B cell (primary cell): ENCODE measurements around the gene CTSD. TPM values are rescaled to one million over a fixed set of nuclear protein-coding genes. Genes with fewer than 3 reads are reported as not detected.

ENCODE experiments used
- ATAC-seq: fragments of 200-7000 bp; cut with Tn5 transposase; one replicate; pipeline ENCODE4 v1.10.0; 2021; ENCODE audit warnings: low read depth, mild to moderate bottlenecking, moderate number of reproducible peaks, moderate library complexity
- CTCF ChIA-PET: fragments of 350-600 bp; sonication (Branson Sonifier 250); formaldehyde crosslinking; loops from one replicate; lab custom pipeline; 2021; ENCODE audit warnings: antibody characterized with exemption, inconsistent platforms; lab: Charles Lee
- POLR2A ChIA-PET: fragments of 350-600 bp; sonication (Branson Sonifier 250); formaldehyde crosslinking; loops from one replicate; lab custom pipeline; 2021; ENCODE audit warnings: antibody characterized with exemption; lab: Charles Lee
- DNase-seq: peaks from one replicate; pipeline ENCODE4 v3.0.0; 2013
- H2AFZ ChIP-seq: 2 replicates; pipeline ENCODE4 v1.6.1; 2012; ENCODE audit warnings: mild to moderate bottlenecking, low read depth, low read length; ENCODE audit not compliant: insufficient read depth, poor library complexity, severe bottlenecking
- H3K27ac ChIP-seq, 2 donors: 1 replicate in 1 of 2; 2 replicates in 1 of 2; pipeline ENCODE4 v1.5.1; 2012 to 2013; ENCODE audit warnings: low read length in 2 of 2, mild to moderate bottlenecking in 2 of 2, moderate library complexity in 1 of 2
- H3K27me3 ChIP-seq, 4 experiments: fragments of 200-600 bp in 1 of 4; sonication (generic) in 1 of 4; replicated peaks in 1 of 4; 1 replicate in 2 of 4; 2 replicates in 2 of 4; pipeline versions ENCODE4 v1.6.1 to v1.7.0; 2013 to 2016; ENCODE audit warnings: low read length in 3 of 4, mild to moderate bottlenecking in 2 of 4, mixed read lengths in 1 of 4, moderate library complexity in 1 of 4; ENCODE audit not compliant: insufficient read depth in 4 of 4, control insufficient read depth in 3 of 4; ENCODE audit errors: control extremely low read depth in 1 of 4
- H3K36me3 ChIP-seq, 2 experiments: replicated peaks in 1 of 2; 1 replicate in 1 of 2; 2 replicates in 1 of 2; pipeline versions ENCODE4 v1.6.1 to v1.7.1; 2013; ENCODE audit warnings: low read length in 1 of 2; ENCODE audit not compliant: insufficient read depth in 2 of 2, control insufficient read depth in 1 of 2; ENCODE audit errors: control extremely low read depth in 1 of 2, extremely low read depth in 1 of 2
- H3K4me1 ChIP-seq, 2 donors: fragments of 200-600 bp in 1 of 2; sonication (generic) in 1 of 2; 1 replicate in 1 of 2; 2 replicates in 1 of 2; pipeline versions ENCODE4 v1.5.1 to v1.6.1; 2013 to 2017; ENCODE audit warnings: low read length in 2 of 2; ENCODE audit not compliant: control insufficient read depth in 2 of 2, insufficient read depth in 2 of 2
- H3K4me2 ChIP-seq: replicated peaks from 2 replicates; pipeline ENCODE3; 2012; ENCODE audit warnings: mild to moderate bottlenecking, low read depth, low read length; ENCODE audit not compliant: poor library complexity, severe bottlenecking
- H3K4me3 ChIP-seq, 5 experiments: fragments of 200-600 bp in 1 of 5; sonication (generic) in 1 of 5; 1 replicate in 3 of 5; 2 replicates in 2 of 5; pipeline versions ENCODE4 v1.5.1 to v1.7.0; 2011 to 2016; ENCODE audit warnings: low read length in 4 of 5, mild to moderate bottlenecking in 4 of 5, low read depth in 2 of 5, control low read depth in 1 of 5, moderate library complexity in 1 of 5; ENCODE audit not compliant: insufficient read depth in 1 of 5; ENCODE audit errors: control extremely low read depth in 1 of 5, extremely low read depth in 1 of 5
- H3K79me2 ChIP-seq: fragments of 200-600 bp; sonication (generic); one replicate; pipeline ENCODE4 v1.6.0; 2016; ENCODE audit warnings: low read length; ENCODE audit not compliant: control insufficient read depth, insufficient read depth
- H3K9ac ChIP-seq: fragments of 200-600 bp; sonication (generic); 2 replicates; pipeline ENCODE4 v1.6.1; 2017; ENCODE audit warnings: mild to moderate bottlenecking, low read length, moderate library complexity
- H3K9me3 ChIP-seq, 3 donors: one replicate each; pipeline versions ENCODE4 v1.6.1 to v1.7.1; 2013; ENCODE audit warnings: low read length in 2 of 3; ENCODE audit not compliant: control insufficient read depth in 2 of 3, insufficient read depth in 1 of 3; ENCODE audit errors: control extremely low read depth in 1 of 3
- H4K20me1 ChIP-seq: 2 replicates; pipeline ENCODE4 v1.6.0; 2012; ENCODE audit warnings: mild to moderate bottlenecking, low read length; ENCODE audit not compliant: insufficient read depth, control insufficient read depth, poor library complexity, severe bottlenecking
- H3K27ac Mint-ChIP-seq: one replicate; pipeline ENCODE4 v1.8.0; 2021; ENCODE audit warnings: mixed read lengths
- H3K27me3 Mint-ChIP-seq: one replicate; pipeline ENCODE4 v1.8.0; 2021; ENCODE audit warnings: mixed read lengths
- H3K4me1 Mint-ChIP-seq: one replicate; pipeline ENCODE4 v1.8.0; 2021; ENCODE audit warnings: mixed read lengths
- H3K4me3 Mint-ChIP-seq: one replicate; pipeline ENCODE4 v1.8.0; 2021; ENCODE audit warnings: mixed read lengths
- H3K9me3 Mint-ChIP-seq: one replicate; pipeline ENCODE4 v1.8.0; 2022; ENCODE audit warnings: mixed read lengths; ENCODE audit not compliant: insufficient read depth
- CTCF ChIP-seq: fragments of 200-600 bp; IDR thresholded peaks from one replicate; pipeline ENCODE4 v1.8.0; 2022; ENCODE audit warnings: antibody characterized with exemption, mild to moderate bottlenecking
- EZH2 ChIP-seq: IDR thresholded peaks from 2 replicates; pipeline ENCODE4 v1.6.1; 2012; ENCODE audit warnings: borderline replicate concordance, low read depth, mild to moderate bottlenecking, moderate library complexity, low read length; ENCODE audit not compliant: insufficient read depth, poor library complexity, severe bottlenecking
- WGBS: methylation state at CpG from one replicate; pipeline ENCODE4 v1.1.5; 2013; ENCODE audit warnings: missing lambda C conversion rate; ENCODE audit not compliant: insufficient coverage; 5-methylcytosine and 5-hydroxymethylcytosine counted together
- intact Hi-C: fragments of 100-400 bp; cut with micrococcal nuclease; formaldehyde crosslinking; loops from one replicate; pipeline ENCODE4 v1.10.0; 2022
- polyA plus RNA-seq: library from polyadenylated mRNA; depleted of rRNA; stranded (reverse); fragments of >200 nt; gene quantifications from 2 replicates; pipeline ENCODE4 v1.2.3, GENCODE V29; 2012
- total RNA-seq, 2 donors: library from RNA; stranded (reverse); fragments of 120-200 nt in 1 of 2; gene quantifications; 1 replicate in 1 of 2; 2 replicates in 1 of 2; pipeline versions ENCODE4 v1.2.3 to v1.2.4, GENCODE V29; 2013 to 2022

CTSD gene
- total and polyA plus RNA-seq, 2 donors (not counting 1 experiment from before 2014, with no cell fraction given): 42.2 to 83.5 TPM

GRCh38 chr11:1755692-1756561 is 7.8 kb downstream of the CTSD start:
- H3K9me3 Mint-ChIP-seq: no peaks in the 10 kb centered on the region

More at GRCh38 chr11:1755692-1756561, 7.8 kb downstream of the CTSD start:
- 78% methylated on average over 15 of the region's 16 CpGs for WGBS
- peaks cover 3 to 23% of the 10 kb centered on the region in 2 donors for H3K4me1 ChIP-seq
- Mint-ChIP-seq H3K4me3 (no peak overlapping the region), H3K27ac (peak overlapping the region; percentile 50), H3K27me3 (no peaks in the 10 kb centered on the region), H3K4me1 (peaks cover 11% of the 10 kb centered on the region)
- H3K27ac ChIP-seq: no peak overlapping the region
- no peak overlapping the region for H3K9ac ChIP-seq
- H3K27me3 ChIP-seq: peaks cover 0 to 2% (median 0%) of the 10 kb centered on the region in 4 experiments
- H3K4me3 ChIP-seq: no peak overlapping the region
- ChIA-PET CTCF (interaction anchor here (1.3 kb wide), 1 partner anchor 62 kb away, joined by 3 read pairs; no protein-coding TSS in a partner anchor), POLR2A (no interaction called here)
- H3K79me2 ChIP-seq: no peaks in the 10 kb centered on the region
- no peaks in the 10 kb centered on the region for H3K9me3 ChIP-seq
- intact Hi-C loops: no loop called here
- peaks cover 0 to 11% of the 10 kb centered on the region in 2 experiments for H3K36me3 ChIP-seq
- TF ChIP-seq EZH2 (no peak), CTCF (no peak)
- no peak overlapping the region for H3K4me2 ChIP-seq
- no peak for ATAC-seq
- H2AFZ ChIP-seq: no peak overlapping the region
- no peak for DNase-seq
- peaks cover 4% of the 10 kb centered on the region for H4K20me1 ChIP-seq
